Stimulated activated naive B cell treated with anti-CD40 and anti-IgM and Interleukin-4, amounts not matched to agents 10 μg/mL and 1 μg/mL and 100 μg/mL, for 72 hours (primary cell): ENCODE results near the gene RNU7-1.

Experiments
- ATAC-seq, 2 donors: fragments of 150-1000 bp; cut with Tn5 transposase; replicated peaks; 2 replicates each; pipeline ENCODE4 v1.10.0; 2021; ENCODE audit warnings: moderate library complexity in 1 of 2
- DNase-seq: peaks from one replicate; pipeline ENCODE4 v3.0.0; 2021
- H3K27ac Mint-ChIP-seq: one replicate; pipeline ENCODE4 v1.8.0; 2022; ENCODE audit warnings: mild to moderate bottlenecking, mixed read lengths
- H3K27me3 Mint-ChIP-seq, 2 donors: one replicate each; pipeline ENCODE4 v1.8.0; 2022; ENCODE audit warnings: mixed read lengths in 2 of 2
- H3K36me3 Mint-ChIP-seq, 2 donors: one replicate each; pipeline ENCODE4 v1.8.0; 2022; ENCODE audit warnings: mixed read lengths in 2 of 2, mild to moderate bottlenecking in 1 of 2
- H3K4me1 Mint-ChIP-seq, 2 donors: one replicate each; pipeline ENCODE4 v1.8.0; 2022; ENCODE audit warnings: mixed read lengths in 2 of 2, mild to moderate bottlenecking in 1 of 2
- H3K4me3 Mint-ChIP-seq, 2 donors: one replicate each; pipeline ENCODE4 v1.8.0; 2022; ENCODE audit warnings: mild to moderate bottlenecking in 2 of 2, mixed read lengths in 2 of 2, moderate library complexity in 1 of 2
- H3K9me3 Mint-ChIP-seq, 2 donors: one replicate each; pipeline ENCODE4 v1.8.0; 2022; ENCODE audit warnings: mixed read lengths in 2 of 2, mild to moderate bottlenecking in 1 of 2

RNU7-1 gene

GRCh38 chr12:6914246-6914946, 29.2 kb upstream of the RNU7-1 start, which contains the start of gene ENO2:
ENO2 (plus strand) TSS chr12:6914580; CDS start chr12:6915833, 1,253 bp downstream.
- DNase-seq (peak; percentile 51), ATAC-seq (peak; percentile 88)
- peaks cover 15 to 20% of the 10 kb centered on the region in 2 donors for H3K4me1 Mint-ChIP-seq
- peak within 1 kb of the TSS; percentile 93 for H3K27ac Mint-ChIP-seq
- H3K36me3 Mint-ChIP-seq = peaks cover 4 to 14% of the 10 kb centered on the region in 2 donors
- H3K27me3 Mint-ChIP-seq = peaks cover 7 to 10% of the 10 kb centered on the region in 2 donors
- peak within 1 kb of the TSS; percentile 91 to 92 for H3K4me3 Mint-ChIP-seq
- H3K9me3 Mint-ChIP-seq = no peaks in the 10 kb centered on the region

- no peaks in the 10 kb centered on the region for H3K9me3 Mint-ChIP-seq
- peaks cover 9 to 21% of the 10 kb centered on the region in 2 donors for H3K36me3 Mint-ChIP-seq
- DNase-seq = no peak
- H3K27ac Mint-ChIP-seq = peak overlapping the region; percentile 93
- peak; percentile 12 to 23 for ATAC-seq
- peaks cover 7 to 10% of the 10 kb centered on the region in 2 donors for H3K27me3 Mint-ChIP-seq
- peak overlapping the region; percentile 91 to 92 for H3K4me3 Mint-ChIP-seq
- H3K4me1 Mint-ChIP-seq = peaks cover 21 to 27% of the 10 kb centered on the region in 2 donors
Observed at GRCh38 chr12:6914947-6915788, 28.4 kb upstream of the RNU7-1 start.

GRCh38 chr12:6915789-6916285, 27.8 kb upstream of the RNU7-1 start:
- Mint-ChIP-seq H3K27me3 (peaks cover 7 to 10% of the 10 kb centered on the region in 2 donors), H3K4me3 (peak overlapping the region; percentile 91 to 92), H3K36me3 (peaks cover 9 to 22% of the 10 kb centered on the region in 2 donors), H3K4me1 (peaks cover 21 to 27% of the 10 kb centered on the region in 2 donors), H3K27ac (peak overlapping the region; percentile 0), H3K9me3 (no peaks in the 10 kb centered on the region)
- ATAC-seq (no peak), DNase-seq (no peak)

- no peak overlapping the region for H3K4me3 Mint-ChIP-seq
- no peak for DNase-seq
- no peak for ATAC-seq
- no peak overlapping the region for H3K27ac Mint-ChIP-seq
- H3K9me3 Mint-ChIP-seq = no peaks in the 10 kb centered on the region
- H3K4me1 Mint-ChIP-seq = peaks cover 26 to 30% of the 10 kb centered on the region in 2 donors
- peaks cover 7 to 10% of the 10 kb centered on the region in 2 donors for H3K27me3 Mint-ChIP-seq
- peaks cover 9 to 22% of the 10 kb centered on the region in 2 donors for H3K36me3 Mint-ChIP-seq
Observed at GRCh38 chr12:6916426-6917200, 27.0 kb upstream of the RNU7-1 start.

- Mint-ChIP-seq H3K27me3 (peaks cover 4 to 8% of the 10 kb centered on the region in 2 donors), H3K36me3 (peaks cover 9 to 26% of the 10 kb centered on the region in 2 donors), H3K27ac (peak overlapping the region; percentile 73), H3K4me1 (peaks cover 37 to 41% of the 10 kb centered on the region in 2 donors), H3K4me3 (no peak overlapping the region), H3K9me3 (no peaks in the 10 kb centered on the region)
- DNase-seq (no peak), ATAC-seq (no peak)
Observed at GRCh38 chr12:6917491-6918231, 26.0 kb upstream of the RNU7-1 start.

GRCh38 chr12:6919588-6919987, 24.0 kb upstream of the RNU7-1 start:
- H3K4me3 Mint-ChIP-seq = no peak overlapping the region
- peaks cover 49 to 56% of the 10 kb centered on the region in 2 donors for H3K4me1 Mint-ChIP-seq
- peaks cover 12 to 31% of the 10 kb centered on the region in 2 donors for H3K36me3 Mint-ChIP-seq
- H3K27ac Mint-ChIP-seq = no peak overlapping the region
- no peaks in the 10 kb centered on the region for H3K27me3 Mint-ChIP-seq
- no peaks in the 10 kb centered on the region for H3K9me3 Mint-ChIP-seq
- ATAC-seq (no peak), DNase-seq (no peak)

- H3K27ac Mint-ChIP-seq = peak overlapping the region; percentile 84
- H3K36me3 Mint-ChIP-seq = peaks cover 8 to 28% of the 10 kb centered on the region in 2 donors
- H3K27me3 Mint-ChIP-seq = no peaks in the 10 kb centered on the region
- H3K4me3 Mint-ChIP-seq = peak overlapping the region in 1 of 2 donors; percentile 4
- peaks cover 47 to 61% of the 10 kb centered on the region in 2 donors for H3K4me1 Mint-ChIP-seq
- DNase-seq (no peak), ATAC-seq (no peak)
- H3K9me3 Mint-ChIP-seq = no peaks in the 10 kb centered on the region
Observed at GRCh38 chr12:6921539-6921938, 22.1 kb upstream of the RNU7-1 start.

GRCh38 chr12:6921996-6922946, 21.3 kb upstream of the RNU7-1 start:
- no peaks in the 10 kb centered on the region for H3K9me3 Mint-ChIP-seq
- H3K4me3 Mint-ChIP-seq = peak overlapping the region; percentile 4 to 32
- H3K36me3 Mint-ChIP-seq = peaks cover 8 to 25% of the 10 kb centered on the region in 2 donors
- peak; percentile 50 to 52 for ATAC-seq
- DNase-seq = no peak
- peak overlapping the region; percentile 84 for H3K27ac Mint-ChIP-seq
- H3K27me3 Mint-ChIP-seq = no peaks in the 10 kb centered on the region
- H3K4me1 Mint-ChIP-seq = peaks cover 54 to 68% of the 10 kb centered on the region in 2 donors

- H3K4me1 Mint-ChIP-seq = peaks cover 55 to 70% of the 10 kb centered on the region in 2 donors
- H3K27ac Mint-ChIP-seq = peak overlapping the region; percentile 31
- H3K4me3 Mint-ChIP-seq = peak overlapping the region; percentile 1 to 23
- ATAC-seq (no peak), DNase-seq (no peak)
- H3K9me3 Mint-ChIP-seq = no peaks in the 10 kb centered on the region
- H3K36me3 Mint-ChIP-seq = peaks cover 8 to 21% of the 10 kb centered on the region in 2 donors
- H3K27me3 Mint-ChIP-seq = no peaks in the 10 kb centered on the region
Observed at GRCh38 chr12:6923003-6923732, 20.4 kb upstream of the RNU7-1 start.

GRCh38 chr12:6923851-6924250, 19.8 kb upstream of the RNU7-1 start:
- H3K4me1 Mint-ChIP-seq = peaks cover 59 to 76% of the 10 kb centered on the region in 2 donors
- peaks cover 8 to 25% of the 10 kb centered on the region in 2 donors for H3K36me3 Mint-ChIP-seq
- no peaks in the 10 kb centered on the region for H3K27me3 Mint-ChIP-seq
- H3K27ac Mint-ChIP-seq = peak overlapping the region; percentile 7
- peak overlapping the region in 1 of 2 donors; percentile 1 for H3K4me3 Mint-ChIP-seq
- no peak for DNase-seq
- ATAC-seq = no peak
- no peaks in the 10 kb centered on the region for H3K9me3 Mint-ChIP-seq

- H3K9me3 Mint-ChIP-seq = no peaks in the 10 kb centered on the region
- H3K27ac Mint-ChIP-seq = no peak overlapping the region
- H3K27me3 Mint-ChIP-seq = no peaks in the 10 kb centered on the region
- H3K36me3 Mint-ChIP-seq = peaks cover 3 to 16% of the 10 kb centered on the region in 2 donors
- no peak overlapping the region for H3K4me3 Mint-ChIP-seq
- DNase-seq = no peak
- no peak for ATAC-seq
- H3K4me1 Mint-ChIP-seq = peaks cover 60 to 81% of the 10 kb centered on the region in 2 donors
Observed at GRCh38 chr12:6925239-6925539, 18.4 kb upstream of the RNU7-1 start.
